Measurements from ENCODE around the gene KIAA1614. TPM values are rescaled to one million over a fixed set of nuclear protein-coding genes. Genes with fewer than 3 reads are reported as not detected.
A peak's percentile ranks its signal among the peaks of the same experiment; 100 is the strongest.

Gene KIAA1614
- polyA plus RNA-seq, 4 donors: 0.89 to 2.1 (median 1.4) TPM; not detected in 1

DNA sequence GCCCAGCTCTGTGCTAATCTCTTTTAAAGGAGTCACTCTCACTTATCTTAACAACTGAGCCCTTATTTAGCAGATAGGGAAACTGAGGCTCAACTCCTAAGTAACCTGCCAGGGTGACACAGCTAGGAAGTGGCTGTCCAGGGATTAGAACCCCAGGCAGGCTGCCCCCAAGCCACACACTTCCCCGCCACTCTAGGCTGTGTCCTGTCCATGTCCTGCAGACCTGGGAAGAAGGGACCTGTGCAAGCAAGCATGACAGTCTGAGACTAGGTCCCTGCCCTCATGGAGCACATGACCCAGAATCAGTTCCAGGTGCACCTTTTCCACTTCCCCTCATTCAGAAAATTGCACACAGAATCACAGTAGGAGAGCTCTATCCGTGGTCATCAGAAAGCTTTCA is 12.2 kb downstream of the KIAA1614 start:
- Histone ChIP-seq H3K27ac (ENCODE audit: low read depth in 1 of 3, low read length in 2 of 3) (no peak overlapping the region), H3K27me3 (ENCODE audit: control insufficient read depth in 3 of 3, insufficient read depth in 3 of 3, low read length in 3 of 3) (no peaks in the 10 kb centered on the region), H3K4me1 (ENCODE audit: control insufficient read depth in 3 of 3, insufficient read depth in 2 of 3, low read depth in 1 of 3, low read length in 2 of 3) (peaks cover 0 to 28% (median 4%) of the 10 kb centered on the region in 3 donors), H3K4me3 (ENCODE audit: low read depth in 1 of 3, low read length in 3 of 3) (no peak overlapping the region), H3K9me3 (ENCODE audit: control insufficient read depth in 2 of 2, insufficient read depth in 1 of 2, low read depth in 1 of 2, low read length in 1 of 2) (no peaks in the 10 kb centered on the region), H3K36me3 (ENCODE audit: control insufficient read depth in 3 of 3, insufficient read depth in 2 of 3, low read depth in 1 of 3, low read length in 3 of 3) (peaks cover 0 to 4% (median 0%) of the 10 kb centered on the region in 3 donors)
- no peak for FAIRE-seq
- DNase-seq: no peak
- 86 to 93% (median 89%) methylated on average over 2 of the region's 2 CpGs for WGBS, 3 donors

- peak overlapping the region in 1 of 3 donors; percentile 41 for H3K27ac ChIP-seq (ENCODE audit: low read depth in 1 of 3, low read length in 2 of 3)
- no peak overlapping the region for H3K4me3 ChIP-seq (ENCODE audit: low read depth in 1 of 3, low read length in 3 of 3)
- DNase-seq (peak; percentile 42 to 64), FAIRE-seq (no peak)
- 11 to 36% (median 33%) methylated on average over 7 of the region's 7 CpGs for WGBS, 3 donors
- H3K4me1 ChIP-seq (ENCODE audit: control insufficient read depth in 3 of 3, insufficient read depth in 2 of 3, low read depth in 1 of 3, low read length in 2 of 3): peaks cover 0 to 28% (median 4%) of the 10 kb centered on the region in 3 donors
- peaks cover 0 to 2% (median 0%) of the 10 kb centered on the region in 3 donors for H3K36me3 ChIP-seq (ENCODE audit: control insufficient read depth in 3 of 3, insufficient read depth in 2 of 3, low read depth in 1 of 3, low read length in 3 of 3)
- no peaks in the 10 kb centered on the region for H3K27me3 ChIP-seq (ENCODE audit: control insufficient read depth in 3 of 3, insufficient read depth in 3 of 3, low read length in 3 of 3)
- no peaks in the 10 kb centered on the region for H3K9me3 ChIP-seq (ENCODE audit: control insufficient read depth in 2 of 2, insufficient read depth in 1 of 2, low read depth in 1 of 2, low read length in 1 of 2)
Measured at GRCh38 chr1:180925471-180926051, 12.9 kb downstream of the KIAA1614 start.

GRCh38 chr1:180926164-180926981 is 13.7 kb downstream of the KIAA1614 start:
- H3K4me1 ChIP-seq (ENCODE audit: control insufficient read depth in 3 of 3, insufficient read depth in 2 of 3, low read depth in 1 of 3, low read length in 2 of 3): peaks cover 0 to 28% (median 4%) of the 10 kb centered on the region in 3 donors
- peak in 1 of 2 donors; percentile 54 for DNase-seq
- 25 to 33% (median 32%) methylated on average over 13 to 14 of the region's 14 CpGs for WGBS, 3 donors
- no peaks in the 10 kb centered on the region for H3K9me3 ChIP-seq (ENCODE audit: control insufficient read depth in 2 of 2, insufficient read depth in 1 of 2, low read depth in 1 of 2, low read length in 1 of 2)
- no peaks in the 10 kb centered on the region for H3K27me3 ChIP-seq (ENCODE audit: control insufficient read depth in 3 of 3, insufficient read depth in 3 of 3, low read length in 3 of 3)
- H3K27ac ChIP-seq (ENCODE audit: low read depth in 1 of 3, low read length in 2 of 3): peak overlapping the region in 1 of 3 donors; percentile 41
- H3K36me3 ChIP-seq (ENCODE audit: control insufficient read depth in 3 of 3, insufficient read depth in 2 of 3, low read depth in 1 of 3, low read length in 3 of 3): peaks cover 0 to 7% (median 0%) of the 10 kb centered on the region in 3 donors
- FAIRE-seq: no peak
- H3K4me3 ChIP-seq (ENCODE audit: low read depth in 1 of 3, low read length in 3 of 3): no peak overlapping the region

DNA sequence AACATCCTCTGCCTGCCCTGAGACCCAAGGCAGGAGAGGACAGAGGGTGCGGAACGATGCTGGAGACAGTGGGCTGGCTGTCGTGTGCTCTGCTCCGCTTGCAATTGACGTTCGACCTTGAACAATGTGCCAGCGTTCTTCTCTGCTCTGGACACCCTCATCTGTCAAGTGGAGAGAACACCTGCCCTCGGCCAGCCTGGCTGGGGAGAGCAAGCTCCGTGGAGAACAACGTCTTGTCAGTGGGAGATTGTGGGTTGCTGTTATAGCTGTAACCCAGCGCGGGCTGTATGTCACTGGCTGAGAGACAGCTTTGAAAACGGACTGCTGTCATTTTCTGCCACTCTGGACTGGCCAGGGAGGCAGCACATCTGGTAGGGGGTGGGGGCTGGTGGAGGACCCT is 14.7 kb downstream of the KIAA1614 start:
- Histone ChIP-seq H3K27ac (ENCODE audit: low read depth in 1 of 3, low read length in 2 of 3) (peak overlapping the region in 1 of 3 donors; percentile 41), H3K4me1 (ENCODE audit: control insufficient read depth in 3 of 3, insufficient read depth in 2 of 3, low read depth in 1 of 3, low read length in 2 of 3) (peaks cover 0 to 28% (median 4%) of the 10 kb centered on the region in 3 donors), H3K9me3 (ENCODE audit: control insufficient read depth in 2 of 2, insufficient read depth in 1 of 2, low read depth in 1 of 2, low read length in 1 of 2) (no peaks in the 10 kb centered on the region), H3K4me3 (ENCODE audit: low read depth in 1 of 3, low read length in 3 of 3) (no peak overlapping the region), H3K27me3 (ENCODE audit: control insufficient read depth in 3 of 3, insufficient read depth in 3 of 3, low read length in 3 of 3) (no peaks in the 10 kb centered on the region), H3K36me3 (ENCODE audit: control insufficient read depth in 3 of 3, insufficient read depth in 2 of 3, low read depth in 1 of 3, low read length in 3 of 3) (peaks cover 0 to 11% (median 0%) of the 10 kb centered on the region in 3 donors)
- WGBS, 3 donors: 77 to 81% (median 80%) methylated on average over 13 of the region's 13 CpGs
- FAIRE-seq: no peak
- DNase-seq: no peak

GRCh38 chr1:180927841-180928240 is 15.1 kb downstream of the KIAA1614 start:
- Histone ChIP-seq H3K4me3 (ENCODE audit: low read depth in 1 of 3, low read length in 3 of 3) (no peak overlapping the region), H3K27me3 (ENCODE audit: control insufficient read depth in 3 of 3, insufficient read depth in 3 of 3, low read length in 3 of 3) (no peaks in the 10 kb centered on the region), H3K4me1 (ENCODE audit: control insufficient read depth in 3 of 3, insufficient read depth in 2 of 3, low read depth in 1 of 3, low read length in 2 of 3) (peaks cover 0 to 28% (median 4%) of the 10 kb centered on the region in 3 donors), H3K36me3 (ENCODE audit: control insufficient read depth in 3 of 3, insufficient read depth in 2 of 3, low read depth in 1 of 3, low read length in 3 of 3) (peaks cover 0 to 11% (median 0%) of the 10 kb centered on the region in 3 donors), H3K9me3 (ENCODE audit: control insufficient read depth in 2 of 2, insufficient read depth in 1 of 2, low read depth in 1 of 2, low read length in 1 of 2) (no peaks in the 10 kb centered on the region), H3K27ac (ENCODE audit: low read depth in 1 of 3, low read length in 2 of 3) (peak overlapping the region in 1 of 3 donors; percentile 41)
- WGBS, 3 donors: 68 to 85% (median 79%) methylated on average over 4 of the region's 4 CpGs
- FAIRE-seq (no peak), DNase-seq (no peak)

GRCh38 chr1:180928331-180929230 is 15.9 kb downstream of the KIAA1614 start:
- peaks cover 0 to 23% (median 4%) of the 10 kb centered on the region in 3 donors for H3K4me1 ChIP-seq (ENCODE audit: control insufficient read depth in 3 of 3, insufficient read depth in 2 of 3, low read depth in 1 of 3, low read length in 2 of 3)
- DNase-seq: no peak
- H3K4me3 ChIP-seq (ENCODE audit: low read depth in 1 of 3, low read length in 3 of 3): no peak overlapping the region
- 83 to 89% (median 86%) methylated on average over 17 of the region's 17 CpGs for WGBS, 3 donors
- H3K9me3 ChIP-seq (ENCODE audit: control insufficient read depth in 2 of 2, insufficient read depth in 1 of 2, low read depth in 1 of 2, low read length in 1 of 2): no peaks in the 10 kb centered on the region
- H3K36me3 ChIP-seq (ENCODE audit: control insufficient read depth in 3 of 3, insufficient read depth in 2 of 3, low read depth in 1 of 3, low read length in 3 of 3): peaks cover 0 to 12% (median 0%) of the 10 kb centered on the region in 3 donors
- H3K27me3 ChIP-seq (ENCODE audit: control insufficient read depth in 3 of 3, insufficient read depth in 3 of 3, low read length in 3 of 3): no peaks in the 10 kb centered on the region
- FAIRE-seq: no peak
- no peak overlapping the region for H3K27ac ChIP-seq (ENCODE audit: low read depth in 1 of 3, low read length in 2 of 3)

GRCh38 chr1:180929389-180929788 is 16.7 kb downstream of the KIAA1614 start:
- FAIRE-seq (no peak), DNase-seq (no peak)
- H3K9me3 ChIP-seq (ENCODE audit: control insufficient read depth in 2 of 2, insufficient read depth in 1 of 2, low read depth in 1 of 2, low read length in 1 of 2): no peaks in the 10 kb centered on the region
- H3K27me3 ChIP-seq (ENCODE audit: control insufficient read depth in 3 of 3, insufficient read depth in 3 of 3, low read length in 3 of 3): no peaks in the 10 kb centered on the region
- H3K27ac ChIP-seq (ENCODE audit: low read depth in 1 of 3, low read length in 2 of 3): no peak overlapping the region
- peaks cover 0 to 13% (median 0%) of the 10 kb centered on the region in 3 donors for H3K36me3 ChIP-seq (ENCODE audit: control insufficient read depth in 3 of 3, insufficient read depth in 2 of 3, low read depth in 1 of 3, low read length in 3 of 3)
- H3K4me3 ChIP-seq (ENCODE audit: low read depth in 1 of 3, low read length in 3 of 3): no peak overlapping the region
- 87 to 98% (median 88%) methylated on average over 3 of the region's 3 CpGs for WGBS, 3 donors
- H3K4me1 ChIP-seq (ENCODE audit: control insufficient read depth in 3 of 3, insufficient read depth in 2 of 3, low read depth in 1 of 3, low read length in 2 of 3): peaks cover 0 to 22% (median 4%) of the 10 kb centered on the region in 3 donors

GRCh38 chr1:180930687-180931086 is 18.0 kb downstream of the KIAA1614 start:
- no peak overlapping the region for H3K4me3 ChIP-seq (ENCODE audit: low read depth in 1 of 3, low read length in 3 of 3)
- H3K4me1 ChIP-seq (ENCODE audit: control insufficient read depth in 3 of 3, insufficient read depth in 2 of 3, low read depth in 1 of 3, low read length in 2 of 3): peaks cover 0 to 18% (median 3%) of the 10 kb centered on the region in 3 donors
- FAIRE-seq: no peak
- no peak for DNase-seq
- H3K9me3 ChIP-seq (ENCODE audit: control insufficient read depth in 2 of 2, insufficient read depth in 1 of 2, low read depth in 1 of 2, low read length in 1 of 2): no peaks in the 10 kb centered on the region
- H3K36me3 ChIP-seq (ENCODE audit: control insufficient read depth in 3 of 3, insufficient read depth in 2 of 3, low read depth in 1 of 3, low read length in 3 of 3): peaks cover 0 to 14% (median 0%) of the 10 kb centered on the region in 3 donors
- H3K27ac ChIP-seq (ENCODE audit: low read depth in 1 of 3, low read length in 2 of 3): no peak overlapping the region
- peaks cover 0 to 4% (median 0%) of the 10 kb centered on the region in 3 donors for H3K27me3 ChIP-seq (ENCODE audit: control insufficient read depth in 3 of 3, insufficient read depth in 3 of 3, low read length in 3 of 3)
- 91 to 96% (median 93%) methylated on average over 5 of the region's 5 CpGs for WGBS, 3 donors
